Vagina (tissue), 2 donors: Measurements from ENCODE around the gene HNRNPK. TPM values are rescaled to one million over a fixed set of nuclear protein-coding genes. Genes with fewer than 3 reads are reported as not detected.

Source experiments
- DNase-seq, 2 donors: peaks; one replicate each; pipeline ENCODE4 v3.0.0-alpha.2; 2017; ENCODE audit errors: extremely low spot score in 2 of 2
- H3K27ac ChIP-seq: fragments of 200-600 bp; sonication (generic); one replicate; pipeline ENCODE4 v1.5.1; 2019
- H3K27me3 ChIP-seq: fragments of 200-600 bp; sonication (generic); one replicate; pipeline ENCODE4 v1.5.1; 2019
- H3K36me3 ChIP-seq, 2 donors: fragments of 200-600 bp; sonication (generic); one replicate each; pipeline ENCODE4 v1.5.1; 2017 to 2019
- H3K4me1 ChIP-seq: fragments of 200-600 bp; sonication (generic); one replicate; pipeline ENCODE4 v1.5.1; 2019
- H3K4me3 ChIP-seq, 2 donors: fragments of 200-600 bp; sonication (generic); 1 replicate in 1 of 2; 2 replicates in 1 of 2; pipeline ENCODE4 v1.5.1; 2016 to 2019
- H3K9me3 ChIP-seq: fragments of 200-600 bp; sonication (generic); one replicate; pipeline ENCODE4 v1.5.1; 2019
- POLR2A ChIP-seq, 2 donors: fragments of 450-650 bp; IDR thresholded peaks; one replicate each; pipeline ENCODE4 v1.6.1; 2017; ENCODE audit warnings: antibody characterized with exemption in 2 of 2, mild to moderate bottlenecking in 2 of 2, moderate library complexity in 2 of 2
- POLR2AphosphoS5 ChIP-seq, 2 donors: sonication (generic); formaldehyde crosslinking; IDR thresholded peaks; one replicate each; pipeline ENCODE4 v1.9.0; 2017; ENCODE audit warnings: antibody characterized with exemption in 2 of 2, mild to moderate bottlenecking in 2 of 2, low read depth in 1 of 2; ENCODE audit not compliant: insufficient read depth in 1 of 2
- intact Hi-C: fragments of 100-400 bp; cut with DNase I; formaldehyde crosslinking; loops from one replicate; pipeline ENCODE4 v1.15.1; 2023
- total RNA-seq: library from RNA; depleted of rRNA; stranded (reverse); fragments of >200 nt; gene quantifications from one replicate; pipeline ENCODE4 v1.2.3, GENCODE V29; 2016
- TF ChIP-seq, protein P1 (sequence below), 3 experiments: fragments of 450-650 bp in 2 of 3; fragments of 200-600 bp in 1 of 3; sonication (generic) in 1 of 3; IDR thresholded peaks; one replicate each; pipeline ENCODE4 v1.5.1; 2017 to 2019; ENCODE audit warnings: antibody characterized with exemption in 3 of 3, mild to moderate bottlenecking in 2 of 3, moderate library complexity in 2 of 3

The HNRNPK gene
- total RNA-seq, 1 donor from 2014 or later: 409 TPM

DNA sequence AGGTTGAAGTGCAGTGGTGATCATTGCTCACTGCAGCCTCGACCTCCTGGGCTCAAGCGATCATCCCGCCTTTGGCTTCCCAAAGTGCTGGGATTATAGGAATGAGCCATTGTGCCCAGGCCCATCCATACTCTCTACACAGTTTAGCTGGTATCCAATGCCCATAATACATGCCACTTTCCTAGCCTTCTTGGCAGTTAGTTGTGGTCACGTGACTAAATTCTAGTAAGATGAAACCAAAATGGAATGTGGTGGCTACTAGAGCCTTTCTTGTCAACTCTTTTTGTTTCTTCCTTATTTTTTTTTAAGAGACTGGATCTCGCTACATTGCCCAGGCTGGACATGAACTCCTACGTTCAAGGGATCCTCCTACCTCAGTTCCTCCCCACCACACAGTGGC lies 43.5 kb downstream of the HNRNPK start:
- no peak for DNase-seq
- intact Hi-C loops: loop anchor here (5.0 kb wide), 1 partner anchor 326 kb away; no protein-coding TSS in a partner anchor
- TF ChIP-seq, protein P1, sequence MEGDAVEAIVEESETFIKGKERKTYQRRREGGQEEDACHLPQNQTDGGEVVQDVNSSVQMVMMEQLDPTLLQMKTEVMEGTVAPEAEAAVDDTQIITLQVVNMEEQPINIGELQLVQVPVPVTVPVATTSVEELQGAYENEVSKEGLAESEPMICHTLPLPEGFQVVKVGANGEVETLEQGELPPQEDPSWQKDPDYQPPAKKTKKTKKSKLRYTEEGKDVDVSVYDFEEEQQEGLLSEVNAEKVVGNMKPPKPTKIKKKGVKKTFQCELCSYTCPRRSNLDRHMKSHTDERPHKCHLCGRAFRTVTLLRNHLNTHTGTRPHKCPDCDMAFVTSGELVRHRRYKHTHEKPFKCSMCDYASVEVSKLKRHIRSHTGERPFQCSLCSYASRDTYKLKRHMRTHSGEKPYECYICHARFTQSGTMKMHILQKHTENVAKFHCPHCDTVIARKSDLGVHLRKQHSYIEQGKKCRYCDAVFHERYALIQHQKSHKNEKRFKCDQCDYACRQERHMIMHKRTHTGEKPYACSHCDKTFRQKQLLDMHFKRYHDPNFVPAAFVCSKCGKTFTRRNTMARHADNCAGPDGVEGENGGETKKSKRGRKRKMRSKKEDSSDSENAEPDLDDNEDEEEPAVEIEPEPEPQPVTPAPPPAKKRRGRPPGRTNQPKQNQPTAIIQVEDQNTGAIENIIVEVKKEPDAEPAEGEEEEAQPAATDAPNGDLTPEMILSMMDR (IDR thresholded peaks at IDR 0.05): no peak
- no peak for TF ChIP-seq POLR2AphosphoS5 (IDR thresholded peaks at IDR 0.05; ENCODE audit: insufficient read depth in 1 of 2, low read depth in 1 of 2)
- no peak for TF ChIP-seq POLR2A (IDR thresholded peaks at IDR 0.05)
- H3K27ac ChIP-seq: no peak overlapping the region
- no peak overlapping the region for H3K4me3 ChIP-seq
- H3K36me3 ChIP-seq: peaks cover 0 to 21% of the 10 kb centered on the region in 2 donors
- H3K9me3 ChIP-seq: no peaks in the 10 kb centered on the region
- H3K4me1 ChIP-seq: peaks cover 18% of the 10 kb centered on the region
- H3K27me3 ChIP-seq: no peaks in the 10 kb centered on the region

DNA sequence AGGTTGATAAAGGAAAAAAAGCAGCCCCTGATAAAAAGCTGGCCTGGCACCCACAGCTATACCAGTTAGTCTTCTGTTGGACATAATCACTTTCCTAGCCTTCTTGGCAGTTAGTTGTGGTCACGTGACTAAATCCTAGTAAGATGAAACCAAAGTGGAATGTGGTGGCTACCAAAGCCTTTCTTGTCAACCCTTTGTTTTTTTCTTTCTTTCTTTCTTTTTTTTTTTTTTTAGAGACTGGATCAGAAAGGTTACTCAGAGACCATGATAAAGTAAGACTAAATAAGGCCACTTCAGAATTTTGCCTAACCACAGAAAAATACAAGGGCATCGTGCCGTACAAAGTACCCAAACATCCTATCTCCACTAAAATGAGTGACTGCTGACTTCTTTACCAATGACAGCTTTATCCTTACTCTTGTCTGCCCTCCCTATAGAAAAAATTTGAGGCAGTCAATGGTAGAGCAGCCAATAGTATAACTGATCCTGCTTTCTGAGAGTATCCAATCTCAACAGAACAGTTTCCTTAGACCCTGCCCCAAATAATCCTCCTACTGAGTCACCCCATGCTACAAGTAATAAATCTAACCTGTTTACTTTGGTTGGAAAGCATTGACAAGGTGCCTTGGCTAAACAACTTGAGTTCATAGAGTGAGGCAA lies 44.6 kb downstream of the HNRNPK start:
- H3K4me1 ChIP-seq: peaks cover 18% of the 10 kb centered on the region
- DNase-seq: no peak
- no peaks in the 10 kb centered on the region for H3K27me3 ChIP-seq
- H3K36me3 ChIP-seq: peaks cover 0 to 21% of the 10 kb centered on the region in 2 donors
- H3K9me3 ChIP-seq: no peaks in the 10 kb centered on the region
- no peak overlapping the region for H3K4me3 ChIP-seq
- no peak for TF ChIP-seq POLR2A (IDR thresholded peaks at IDR 0.05)
- TF ChIP-seq POLR2AphosphoS5 (IDR thresholded peaks at IDR 0.05; ENCODE audit: insufficient read depth in 1 of 2, low read depth in 1 of 2): no peak
- TF ChIP-seq, protein P1 (IDR thresholded peaks at IDR 0.05): no peak
- intact Hi-C loops: loop anchor here (5.0 kb wide), 1 partner anchor 327 kb away; no protein-coding TSS in a partner anchor
- no peak overlapping the region for H3K27ac ChIP-seq

DNA sequence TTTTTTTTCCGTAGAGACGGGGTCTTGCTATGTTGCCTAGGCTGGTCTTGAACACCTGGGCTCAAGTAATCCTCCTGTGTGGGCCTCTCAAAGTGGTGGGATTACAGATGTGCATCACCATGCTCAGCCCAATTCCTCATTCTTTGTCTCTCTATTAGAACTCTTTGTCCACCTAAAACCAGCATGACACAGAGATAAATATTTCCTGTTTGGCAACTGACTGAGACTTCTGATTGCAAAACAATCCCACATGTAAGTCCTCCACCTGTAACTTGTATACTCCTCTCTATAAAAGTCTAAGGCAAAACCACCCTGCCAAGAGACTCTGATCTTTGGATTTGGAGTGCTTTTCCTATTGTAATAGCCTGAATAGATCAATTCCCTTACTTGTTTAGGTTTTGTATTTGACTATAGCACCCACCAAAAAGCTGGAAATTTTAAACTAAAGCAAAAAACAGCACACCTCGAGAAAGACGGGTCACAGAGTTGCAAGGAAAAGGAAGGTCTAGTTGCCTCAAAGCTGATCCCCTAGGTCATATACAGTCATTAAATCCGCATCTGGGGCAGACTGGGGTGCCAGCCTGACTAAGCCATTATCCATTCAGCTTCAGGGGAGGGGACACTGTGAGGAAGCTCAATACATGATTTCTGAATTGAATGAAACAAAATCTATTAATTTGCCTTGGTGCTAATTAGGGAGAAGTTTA lies 45.3 kb downstream of the HNRNPK start:
- Histone ChIP-seq H3K4me3 (no peak overlapping the region), H3K27me3 (no peaks in the 10 kb centered on the region), H3K9me3 (no peaks in the 10 kb centered on the region), H3K27ac (no peak overlapping the region), H3K4me1 (peaks cover 18% of the 10 kb centered on the region), H3K36me3 (peaks cover 0 to 14% of the 10 kb centered on the region in 2 donors)
- TF ChIP-seq, protein P1 (IDR thresholded peaks at IDR 0.05): no peak
- peak in 1 of 2 donors; percentile 45 for TF ChIP-seq POLR2AphosphoS5 (IDR thresholded peaks at IDR 0.05; ENCODE audit: insufficient read depth in 1 of 2, low read depth in 1 of 2)
- no peak for DNase-seq
- intact Hi-C loops: loop anchor here (5.0 kb wide), 1 partner anchor 328 kb away; no protein-coding TSS in a partner anchor

DNA sequence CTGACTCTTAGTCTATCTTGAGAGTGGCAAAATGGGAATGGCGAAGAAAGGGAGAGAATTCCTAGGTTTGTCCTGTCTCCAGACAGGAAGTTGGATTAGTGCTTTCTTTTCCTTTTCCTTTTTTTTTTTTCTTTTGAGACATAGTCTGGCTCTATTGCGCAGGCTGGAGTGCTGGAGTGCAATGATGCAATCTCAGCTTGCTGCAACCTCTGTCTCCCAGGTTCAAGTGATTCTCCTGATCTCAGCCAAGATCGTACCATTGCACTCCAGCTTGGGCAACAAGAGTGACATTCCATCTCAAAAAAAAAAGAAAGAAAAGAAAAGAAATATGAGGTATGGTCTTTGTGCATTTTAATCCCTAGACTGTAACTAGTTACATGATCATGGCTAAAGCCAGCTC lies 46.2 kb downstream of the HNRNPK start:
- TF ChIP-seq POLR2AphosphoS5 (IDR thresholded peaks at IDR 0.05; ENCODE audit: insufficient read depth in 1 of 2, low read depth in 1 of 2): no peak
- TF ChIP-seq, protein P1 (IDR thresholded peaks at IDR 0.05): no peak
- no peak for TF ChIP-seq POLR2A (IDR thresholded peaks at IDR 0.05)
- intact Hi-C loops: no loop called here
- Histone ChIP-seq H3K4me1 (peaks cover 18% of the 10 kb centered on the region), H3K36me3 (peaks cover 0 to 5% of the 10 kb centered on the region in 2 donors), H3K4me3 (no peak overlapping the region), H3K27ac (no peak overlapping the region), H3K27me3 (no peaks in the 10 kb centered on the region), H3K9me3 (no peaks in the 10 kb centered on the region)
- DNase-seq: no peak

DNA sequence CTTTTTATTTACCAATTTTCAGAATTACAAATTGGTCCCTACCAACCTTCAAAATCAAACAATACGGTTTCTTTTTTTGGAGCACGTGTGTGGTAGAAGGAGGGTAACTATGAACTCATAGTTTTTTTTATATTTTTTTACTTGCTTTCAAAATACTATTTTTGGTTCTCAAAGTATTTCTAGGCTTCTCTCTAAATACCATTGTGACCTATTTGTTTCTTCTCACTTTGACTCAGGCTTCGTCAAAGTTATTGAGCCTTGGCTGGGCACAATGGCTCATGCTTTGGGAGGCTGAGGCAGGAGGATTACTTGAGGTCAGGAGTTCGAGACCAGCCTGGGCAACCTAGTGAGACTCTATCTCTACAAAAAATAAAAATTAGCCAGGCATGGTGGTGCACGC lies 47.2 kb downstream of the HNRNPK start:
- H3K36me3 ChIP-seq: no peaks in the 10 kb centered on the region
- intact Hi-C loops: no loop called here
- no peak for TF ChIP-seq POLR2A (IDR thresholded peaks at IDR 0.05)
- TF ChIP-seq, protein P1 (IDR thresholded peaks at IDR 0.05): no peak
- TF ChIP-seq POLR2AphosphoS5 (IDR thresholded peaks at IDR 0.05; ENCODE audit: insufficient read depth in 1 of 2, low read depth in 1 of 2): no peak
- H3K4me3 ChIP-seq: no peak overlapping the region
- H3K27ac ChIP-seq: no peak overlapping the region
- no peak for DNase-seq
- H3K27me3 ChIP-seq: no peaks in the 10 kb centered on the region
- peaks cover 18% of the 10 kb centered on the region for H3K4me1 ChIP-seq
- H3K9me3 ChIP-seq: no peaks in the 10 kb centered on the region
